HEK293 (cell line): ENCODE data around the gene HOXA11.

Experiments used
- MZF1 ChIP-seq: fragments of 450-650 bp; formaldehyde crosslinking; IDR thresholded peaks from 2 replicates; pipeline ENCODE4 v1.5.1; 2017; ENCODE audit warnings: missing biosample characterization, missing genetic modification characterization, borderline replicate concordance
- ZBTB7A ChIP-seq: fragments of 450-650 bp; formaldehyde crosslinking; IDR thresholded peaks from 2 replicates; pipeline ENCODE4 v1.5.1; 2016; ENCODE audit warnings: low read depth, missing biosample characterization, missing genetic modification characterization
- ZNF274 ChIP-seq, 2 experiments: fragments of 200-500 bp in 1 of 2; fragments of 450-650 bp in 1 of 2; sonication (Bioruptor generic) in 1 of 2; formaldehyde crosslinking in 1 of 2; IDR thresholded peaks; 2 replicates each; pipeline versions ENCODE4 v1.5.1 to v1.6.1; 2014 to 2016; ENCODE audit warnings: borderline replicate concordance in 1 of 2, inconsistent platforms in 1 of 2, low read length in 1 of 2, missing biosample characterization in 1 of 2, missing genetic modification characterization in 1 of 2
- ZNF558 ChIP-seq: fragments of 450-650 bp; formaldehyde crosslinking; IDR thresholded peaks from 2 replicates; pipeline ENCODE4 v1.5.1; 2016; ENCODE audit warnings: missing biosample characterization, missing genetic modification characterization
- ZNF654 ChIP-seq: fragments of 450-650 bp; formaldehyde crosslinking; IDR thresholded peaks from 2 replicates; pipeline ENCODE4 v1.5.1; 2016; ENCODE audit warnings: low read depth, missing biosample characterization, missing genetic modification characterization
- ZNF830 ChIP-seq: fragments of 450-650 bp; IDR thresholded peaks from 2 replicates; pipeline ENCODE4 v1.5.0; 2018; ENCODE audit warnings: missing biosample characterization, missing genetic modification characterization, low read depth, mild to moderate bottlenecking, moderate library complexity
- TF ChIP-seq, protein P1 (sequence below): fragments of 450-650 bp; formaldehyde crosslinking; IDR thresholded peaks from 2 replicates; pipeline ENCODE4 v1.5.1; 2016; ENCODE audit warnings: missing biosample characterization, missing genetic modification characterization
- TF ChIP-seq, protein P2 (sequence below): fragments of 450-650 bp; formaldehyde crosslinking; IDR thresholded peaks from 2 replicates; pipeline ENCODE4 v1.5.1; 2017; ENCODE audit warnings: missing biosample characterization, missing genetic modification characterization
- TF ChIP-seq, protein P3 (sequence below): fragments of 450-650 bp; formaldehyde crosslinking; IDR thresholded peaks from 2 replicates; pipeline ENCODE4; 2016; ENCODE audit warnings: missing biosample characterization, missing genetic modification characterization

DNA sequence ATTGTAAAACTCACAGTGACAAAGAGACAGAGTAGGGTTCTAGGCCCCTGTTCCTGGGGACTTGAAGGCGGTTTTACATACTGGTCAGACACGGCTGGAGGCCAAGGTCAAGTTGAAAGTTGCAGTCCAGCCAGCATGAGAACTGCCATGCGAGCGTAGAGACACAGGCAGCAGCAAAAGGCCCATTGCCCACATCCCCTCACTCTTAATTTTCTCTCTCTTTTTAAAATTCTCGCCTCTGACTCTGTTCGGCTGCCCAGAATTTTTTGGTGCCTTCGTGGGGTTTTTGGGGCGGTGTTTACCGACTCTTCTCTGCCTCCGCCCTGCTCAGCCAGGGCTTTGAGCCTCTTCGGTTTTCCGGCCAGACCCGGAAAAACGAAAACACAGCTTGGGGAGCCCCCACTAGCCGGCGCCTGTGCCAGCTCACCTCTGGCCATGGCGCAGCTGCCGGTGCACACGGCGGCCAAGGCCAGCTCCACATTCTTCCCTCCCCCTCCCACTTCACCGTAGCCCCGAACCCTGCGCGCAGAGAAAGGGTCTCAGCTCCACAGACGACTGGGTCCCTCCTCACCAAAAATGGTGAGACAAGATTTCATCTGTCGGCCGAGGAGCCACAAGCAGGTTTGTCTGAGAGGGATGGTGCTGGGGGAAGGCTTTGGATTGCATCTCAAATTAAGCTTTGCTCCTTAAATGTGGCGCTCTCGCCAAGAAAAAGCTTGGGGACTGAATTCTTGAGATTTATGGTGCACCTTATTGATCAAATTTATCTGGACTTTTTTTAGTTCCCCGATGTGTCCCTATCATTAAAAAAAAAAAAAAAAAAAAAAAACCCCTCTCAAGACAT lies 17.2 kb upstream of the HOXA11 start:
- TF ChIP-seq, protein P1, sequence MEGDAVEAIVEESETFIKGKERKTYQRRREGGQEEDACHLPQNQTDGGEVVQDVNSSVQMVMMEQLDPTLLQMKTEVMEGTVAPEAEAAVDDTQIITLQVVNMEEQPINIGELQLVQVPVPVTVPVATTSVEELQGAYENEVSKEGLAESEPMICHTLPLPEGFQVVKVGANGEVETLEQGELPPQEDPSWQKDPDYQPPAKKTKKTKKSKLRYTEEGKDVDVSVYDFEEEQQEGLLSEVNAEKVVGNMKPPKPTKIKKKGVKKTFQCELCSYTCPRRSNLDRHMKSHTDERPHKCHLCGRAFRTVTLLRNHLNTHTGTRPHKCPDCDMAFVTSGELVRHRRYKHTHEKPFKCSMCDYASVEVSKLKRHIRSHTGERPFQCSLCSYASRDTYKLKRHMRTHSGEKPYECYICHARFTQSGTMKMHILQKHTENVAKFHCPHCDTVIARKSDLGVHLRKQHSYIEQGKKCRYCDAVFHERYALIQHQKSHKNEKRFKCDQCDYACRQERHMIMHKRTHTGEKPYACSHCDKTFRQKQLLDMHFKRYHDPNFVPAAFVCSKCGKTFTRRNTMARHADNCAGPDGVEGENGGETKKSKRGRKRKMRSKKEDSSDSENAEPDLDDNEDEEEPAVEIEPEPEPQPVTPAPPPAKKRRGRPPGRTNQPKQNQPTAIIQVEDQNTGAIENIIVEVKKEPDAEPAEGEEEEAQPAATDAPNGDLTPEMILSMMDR = no peak
- TF ChIP-seq ZNF558 (tag by site-specific recombination) (no peak), ZBTB7A (tag by site-specific recombination) (no peak), MZF1 (no peak), ZNF654 (no peak), ZNF830 (tag by site-specific recombination) (no peak), ZNF274 (IDR thresholded peaks at IDR 0.05; ENCODE audit: low read length) (no peak), ZNF274 (tag by site-specific recombination; IDR thresholded peaks at IDR 0.05; ENCODE audit: borderline replicate concordance) (no peak)
- TF ChIP-seq, protein P2, sequence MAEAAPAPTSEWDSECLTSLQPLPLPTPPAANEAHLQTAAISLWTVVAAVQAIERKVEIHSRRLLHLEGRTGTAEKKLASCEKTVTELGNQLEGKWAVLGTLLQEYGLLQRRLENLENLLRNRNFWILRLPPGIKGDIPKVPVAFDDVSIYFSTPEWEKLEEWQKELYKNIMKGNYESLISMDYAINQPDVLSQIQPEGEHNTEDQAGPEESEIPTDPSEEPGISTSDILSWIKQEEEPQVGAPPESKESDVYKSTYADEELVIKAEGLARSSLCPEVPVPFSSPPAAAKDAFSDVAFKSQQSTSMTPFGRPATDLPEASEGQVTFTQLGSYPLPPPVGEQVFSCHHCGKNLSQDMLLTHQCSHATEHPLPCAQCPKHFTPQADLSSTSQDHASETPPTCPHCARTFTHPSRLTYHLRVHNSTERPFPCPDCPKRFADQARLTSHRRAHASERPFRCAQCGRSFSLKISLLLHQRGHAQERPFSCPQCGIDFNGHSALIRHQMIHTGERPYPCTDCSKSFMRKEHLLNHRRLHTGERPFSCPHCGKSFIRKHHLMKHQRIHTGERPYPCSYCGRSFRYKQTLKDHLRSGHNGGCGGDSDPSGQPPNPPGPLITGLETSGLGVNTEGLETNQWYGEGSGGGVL (tag by site-specific recombination) = no peak
- TF ChIP-seq, protein P3, sequence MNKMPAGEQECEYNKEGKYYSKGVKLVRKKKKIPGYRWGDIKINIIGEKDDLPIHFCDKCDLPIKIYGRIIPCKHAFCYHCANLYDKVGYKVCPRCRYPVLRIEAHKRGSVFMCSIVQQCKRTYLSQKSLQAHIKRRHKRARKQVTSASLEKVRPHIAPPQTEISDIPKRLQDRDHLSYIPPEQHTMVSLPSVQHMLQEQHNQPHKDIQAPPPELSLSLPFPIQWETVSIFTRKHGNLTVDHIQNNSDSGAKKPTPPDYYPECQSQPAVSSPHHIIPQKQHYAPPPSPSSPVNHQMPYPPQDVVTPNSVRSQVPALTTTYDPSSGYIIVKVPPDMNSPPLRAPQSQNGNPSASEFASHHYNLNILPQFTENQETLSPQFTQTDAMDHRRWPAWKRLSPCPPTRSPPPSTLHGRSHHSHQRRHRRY (tag by site-specific recombination) = no peak
